Activated naive CD4-positive, alpha-beta T cell treated with Interleukin-2 at 50 U/mL for 16 hours (primary cell): Measurements from ENCODE around the gene RAB1A.

Source experiments
- DNase-seq: peaks from one replicate; pipeline ENCODE4 v3.0.0-alpha.2; 2020

Gene RAB1A

DNA sequence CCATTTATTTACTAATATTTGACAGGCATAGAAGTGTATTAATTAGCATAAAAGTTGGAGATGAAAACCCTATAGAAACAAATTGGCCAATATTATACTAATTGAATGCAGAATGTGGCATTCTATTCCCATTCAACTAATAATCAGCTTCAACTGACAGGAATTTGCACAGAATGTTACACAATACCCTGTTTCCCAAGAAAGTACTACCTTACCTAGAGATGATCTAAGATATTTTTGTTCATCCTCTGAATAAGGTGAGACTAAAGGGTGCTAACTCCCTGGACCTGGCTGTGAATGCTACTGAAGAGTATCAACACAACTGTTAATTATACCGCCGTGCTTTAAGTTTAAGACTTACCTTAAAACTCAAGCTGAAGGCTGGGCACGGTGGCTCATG, 44.8 kb downstream of the RAB1A start:
- no peak for DNase-seq

GRCh38 chr2:65081232-65081685, 48.6 kb downstream of the RAB1A start:
- no peak for DNase-seq

DNA sequence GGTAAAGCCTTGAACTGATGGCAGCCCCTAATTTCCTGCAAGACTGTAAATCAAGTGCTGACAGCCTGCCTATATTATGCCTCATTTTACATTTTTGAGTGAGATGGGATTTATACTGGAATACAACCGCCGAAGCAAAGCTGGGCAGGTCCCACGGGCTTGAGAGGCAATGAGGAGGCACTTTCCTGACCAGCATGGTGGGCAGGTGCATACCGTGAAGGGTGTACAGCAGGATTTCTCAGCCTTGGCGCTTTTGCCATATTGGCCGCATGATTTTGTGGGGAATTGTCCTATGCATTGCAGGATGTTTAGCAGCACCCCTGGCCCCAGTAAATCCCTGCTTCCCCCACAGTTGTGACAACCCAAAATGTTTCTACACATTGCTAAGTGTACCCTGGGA, 50.9 kb downstream of the RAB1A start:
- DNase-seq, result no peak

GRCh38 chr2:65077898-65078297, 52.0 kb downstream of the RAB1A start:
- no peak for DNase-seq

DNA sequence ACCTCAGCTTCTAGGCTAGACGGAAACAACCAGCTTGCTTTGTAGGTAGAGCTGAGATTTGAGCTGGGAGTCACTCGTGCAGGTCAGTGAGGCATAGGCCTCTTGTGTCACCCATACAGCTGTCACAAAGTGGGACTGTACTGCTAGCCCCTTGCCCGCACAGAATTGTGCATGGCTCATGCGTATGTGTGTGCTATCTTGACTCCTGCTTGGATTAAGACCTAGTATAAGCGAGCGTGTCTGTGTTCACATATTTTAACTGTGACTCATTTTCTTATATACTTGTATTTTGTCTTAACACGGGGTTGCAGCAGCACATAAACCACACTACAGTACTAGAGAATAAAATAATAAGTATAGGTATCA, 53.6 kb downstream of the RAB1A start:
- DNase-seq, result no peak

GRCh38 chr2:65075605-65076344, 54.1 kb downstream of the RAB1A start:
- no peak for DNase-seq

GRCh38 chr2:65075176-65075575, 54.7 kb downstream of the RAB1A start:
- no peak for DNase-seq

DNA sequence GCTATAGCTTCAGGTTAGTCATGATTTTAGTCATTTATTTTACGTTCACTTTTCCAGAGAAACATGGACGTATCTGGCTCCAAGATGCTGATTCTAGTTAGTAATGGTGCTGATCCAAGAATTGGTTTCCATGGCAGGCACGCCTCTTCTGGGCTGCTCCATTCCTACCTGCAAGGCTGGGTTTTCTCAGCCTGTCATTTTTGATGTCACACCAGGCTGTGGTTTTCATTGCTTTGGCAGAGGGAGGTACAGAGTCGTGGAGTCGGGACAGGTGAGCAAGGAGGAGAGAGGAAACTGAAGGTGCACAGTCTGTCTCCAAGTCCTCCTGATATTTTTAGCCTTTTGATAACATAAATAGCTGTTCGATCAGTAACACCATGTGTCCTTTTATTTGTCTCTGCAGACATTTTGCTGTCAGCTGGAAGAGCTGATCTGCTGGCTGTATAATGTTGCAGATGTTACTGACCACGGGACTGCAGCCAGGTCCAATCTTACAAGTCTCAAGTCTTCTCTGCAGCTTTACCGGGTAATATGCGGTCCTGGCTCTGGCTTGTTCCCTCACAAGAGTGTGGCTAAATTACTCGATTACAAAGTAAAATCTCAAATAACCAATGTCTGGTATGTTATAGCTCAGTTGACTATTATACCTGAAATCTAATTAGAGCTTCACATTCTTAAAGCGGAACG, 55.9 kb downstream of the RAB1A start:
- no peak for DNase-seq

GRCh38 chr2:65072181-65072970, 57.5 kb downstream of the RAB1A start:
- DNase-seq, result no peak

DNA sequence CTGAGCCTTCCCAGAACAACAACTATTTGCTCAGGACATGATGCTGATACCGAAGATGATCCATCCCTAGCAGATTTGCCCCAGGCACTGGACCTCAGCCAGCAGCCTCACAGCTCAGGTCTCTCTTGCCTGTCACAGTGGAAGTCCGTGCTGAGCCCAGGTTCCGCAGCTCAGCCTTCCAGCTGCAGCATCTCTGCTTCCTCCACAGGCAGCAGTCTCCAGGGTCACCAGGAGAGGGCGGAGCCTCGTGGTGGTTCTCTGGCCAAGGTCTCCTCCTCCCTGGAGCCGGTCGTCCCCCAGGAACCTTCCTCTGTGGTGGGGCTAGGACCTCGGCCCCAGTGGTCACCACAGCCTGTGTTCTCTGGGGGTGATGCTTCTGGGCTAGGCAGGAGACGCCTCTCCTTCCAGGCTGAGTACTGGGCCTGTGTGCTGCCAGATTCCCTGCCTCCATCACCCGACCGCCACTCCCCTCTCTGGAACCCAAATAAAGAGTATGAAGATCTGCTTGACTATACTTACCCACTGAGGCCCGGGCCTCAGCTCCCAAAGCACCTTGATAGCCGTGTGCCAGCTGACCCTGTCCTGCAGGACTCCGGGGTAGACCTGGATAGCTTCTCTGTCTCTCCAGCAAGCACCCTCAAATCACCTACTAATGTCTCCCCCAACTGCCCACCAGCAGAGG, 58.3 kb downstream of the RAB1A start:
- DNase-seq, result no peak

DNA sequence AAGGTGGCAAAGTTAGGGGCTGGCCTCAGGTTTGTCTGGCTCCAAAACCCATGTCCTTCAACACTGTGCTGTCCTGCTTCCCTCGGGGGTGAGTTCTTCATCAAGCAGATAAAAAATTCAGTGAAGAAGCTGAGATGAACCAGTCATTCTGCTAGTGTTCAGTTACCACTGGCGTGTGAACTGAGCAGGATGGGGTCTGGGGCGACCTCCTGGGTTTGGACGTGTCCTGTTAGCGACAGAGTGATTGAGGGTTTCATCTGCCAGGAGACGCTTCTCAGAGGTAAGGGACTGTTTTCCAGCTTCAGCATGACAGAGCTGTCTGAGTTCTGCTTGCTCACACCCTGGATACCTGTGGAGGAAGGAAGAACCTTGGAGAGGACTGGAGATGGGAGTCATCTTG, 59.0 kb downstream of the RAB1A start:
- no peak for DNase-seq

GRCh38 chr2:65070172-65070830, 59.6 kb downstream of the RAB1A start:
- DNase-seq, result no peak

- DNase-seq, result no peak
These were observed 60.5 kb downstream of the RAB1A start for GRCh38 chr2:65069439-65069824.

- no peak for DNase-seq
These were observed 61.9 kb downstream of the RAB1A start for GRCh38 chr2:65067806-65068553.

GRCh38 chr2:65064728-65065552, 65.0 kb downstream of the RAB1A start:
- peak; percentile 41 for DNase-seq

DNA sequence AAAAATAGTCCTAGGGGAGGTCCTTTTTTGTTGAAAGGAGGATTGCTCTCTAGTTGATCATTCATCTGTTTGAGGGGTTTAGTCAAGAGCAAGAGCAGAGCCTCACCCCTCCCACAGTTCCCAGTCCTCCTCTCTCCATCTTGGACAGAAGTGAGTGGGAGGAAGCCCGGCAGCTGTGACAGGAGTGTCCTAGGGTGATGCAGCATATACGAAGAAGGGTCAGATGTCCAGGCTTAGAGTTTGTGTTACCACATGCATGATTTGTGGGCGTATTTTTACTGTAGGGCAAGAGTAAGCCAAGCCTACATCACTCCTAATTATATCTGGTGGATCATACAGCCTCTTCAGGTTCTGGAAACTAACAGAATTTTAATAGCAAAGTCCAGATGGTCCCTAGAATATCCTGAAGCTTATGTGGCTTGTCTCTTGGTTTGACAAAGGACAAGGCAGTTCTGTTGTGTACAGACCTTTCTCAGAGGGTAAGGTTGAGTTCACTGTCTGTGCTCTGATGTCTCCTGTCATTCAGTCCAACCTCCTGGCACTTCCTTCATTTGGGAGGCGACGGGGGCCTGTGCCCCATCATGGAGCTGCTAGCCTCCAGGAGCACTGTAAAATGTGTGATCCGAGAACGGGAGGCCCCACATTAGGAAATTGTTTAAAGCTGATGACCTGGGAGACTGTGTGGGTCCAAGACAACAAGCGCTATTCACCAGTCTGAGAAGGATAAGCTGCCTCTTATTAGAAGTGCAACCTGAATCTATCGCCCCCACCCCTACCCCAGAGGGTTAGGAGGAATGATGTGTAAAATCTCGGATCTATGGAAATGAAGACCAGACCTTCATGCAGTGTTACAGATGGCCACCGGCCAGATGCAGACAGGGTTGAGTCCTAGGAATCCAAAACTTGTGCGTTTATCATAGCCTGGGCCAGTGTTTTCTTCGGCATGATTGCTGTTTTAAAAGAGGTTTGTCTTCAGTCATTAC, 66.8 kb downstream of the RAB1A start:
- DNase-seq, result no peak

DNA sequence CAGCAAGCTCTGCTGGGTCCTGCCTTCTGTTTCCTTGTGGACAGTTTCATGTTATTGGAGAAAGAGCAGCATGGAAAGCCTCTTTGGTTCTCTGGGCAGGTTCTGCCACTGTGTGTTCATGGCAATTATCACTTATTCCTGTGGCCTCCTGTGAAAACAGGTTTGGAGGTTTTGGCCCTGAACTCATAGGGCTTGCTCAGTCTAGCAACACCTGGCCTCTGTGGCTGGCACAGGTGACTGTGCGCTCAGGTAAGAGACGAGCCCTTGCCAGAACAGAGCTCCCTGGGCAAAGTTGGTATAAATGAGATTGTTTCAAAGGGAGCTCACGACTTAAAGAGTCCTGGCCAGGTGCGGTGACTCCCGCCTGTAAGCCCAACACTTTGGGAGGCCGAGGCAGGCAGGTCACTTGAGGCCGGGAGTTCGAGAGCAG, 68.0 kb downstream of the RAB1A start:
- DNase-seq, result no peak

DNA sequence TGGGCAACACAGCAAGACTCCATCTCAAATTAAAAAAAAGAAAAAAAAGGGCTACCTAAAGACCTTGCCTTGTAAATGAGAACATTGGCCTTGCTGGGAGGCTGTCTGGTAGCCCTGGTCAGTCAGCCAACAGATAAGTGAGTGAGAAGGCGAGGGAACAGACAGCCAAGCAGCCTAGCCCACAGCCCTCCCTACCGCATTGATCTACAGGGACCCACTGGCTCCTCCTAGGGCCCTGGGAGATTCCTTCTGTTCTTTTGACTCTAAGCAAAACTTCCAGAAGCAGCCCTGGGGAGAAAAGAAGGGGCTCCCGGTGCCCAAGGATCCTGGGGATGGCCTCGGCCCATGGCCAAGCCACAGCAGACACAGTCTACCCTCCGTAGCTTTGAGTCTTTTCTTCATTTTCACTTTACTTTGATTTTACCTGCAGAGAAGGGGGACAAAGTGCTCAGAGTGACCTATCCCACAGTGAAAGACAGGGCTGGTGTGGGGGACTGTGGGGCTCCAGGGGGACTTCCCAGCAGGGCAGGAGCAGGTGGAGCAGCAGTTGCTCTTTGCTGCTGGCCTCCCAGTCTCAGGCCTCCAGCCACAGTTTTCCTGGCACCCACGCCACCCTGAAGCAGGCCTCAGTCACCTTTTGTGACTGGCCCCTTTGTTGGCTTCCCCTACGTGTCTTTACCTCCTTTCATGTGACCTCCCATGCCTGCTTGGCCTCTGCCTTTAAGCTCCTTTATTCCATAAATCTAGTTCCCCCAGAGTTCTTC, 68.6 kb downstream of the RAB1A start:
- no peak for DNase-seq

DNA sequence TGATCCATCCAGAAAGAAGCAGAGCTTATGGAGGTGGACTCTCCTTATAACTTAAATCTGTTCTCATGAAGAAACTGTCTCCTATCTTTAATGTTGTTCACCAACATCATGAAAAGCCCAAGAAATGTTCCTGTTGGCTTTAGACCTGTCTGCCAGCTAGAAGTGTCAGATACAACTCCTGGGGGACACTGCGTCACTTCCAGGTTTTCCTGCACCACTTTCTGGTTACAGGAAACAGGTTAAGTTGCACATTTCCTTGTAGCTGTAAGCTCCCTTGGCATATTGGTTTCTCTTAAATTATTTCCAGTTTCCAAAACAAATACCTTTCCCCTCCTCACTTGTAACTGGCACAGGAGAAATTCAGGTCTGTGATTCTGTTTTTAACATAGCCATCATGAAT, 70.8 kb downstream of the RAB1A start:
- DNase-seq, result no peak
